Kidney (tissue), 14 donors: ENCODE measurements around the gene PHACTR1. TPM values are rescaled to one million over a fixed set of nuclear protein-coding genes. Genes with fewer than 3 reads are reported as not detected.

Source experiments
- DNase-seq, 5 donors: peaks; one replicate each; pipeline ENCODE4 v3.0.0-alpha.2; 2013 to 2020
- FAIRE-seq: peaks from 2 replicates; lab custom pipeline; 2012; peaks lifted over from hg19 to GRCh38; lab: Jason Lieb, UNC
- H3K27ac ChIP-seq, 2 donors: one replicate each; pipeline ENCODE4 v1.7.0; 2013; ENCODE audit warnings: low read depth in 2 of 2, low read length in 2 of 2, inconsistent platforms in 1 of 2
- H3K27me3 ChIP-seq: one replicate; pipeline ENCODE4 v1.7.1; 2013; ENCODE audit warnings: low read length, inconsistent platforms; ENCODE audit not compliant: control insufficient read depth, insufficient read depth
- H3K36me3 ChIP-seq, 3 donors: one replicate each; pipeline versions ENCODE4 v1.7.0 to v1.7.1; 2013; ENCODE audit warnings: low read length in 3 of 3, control low read depth in 1 of 3, inconsistent platforms in 1 of 3; ENCODE audit not compliant: insufficient read depth in 3 of 3, control insufficient read depth in 2 of 3
- H3K4me1 ChIP-seq, 3 donors: one replicate each; pipeline versions ENCODE4 v1.7.0 to v1.7.1; 2013; ENCODE audit warnings: low read length in 3 of 3, inconsistent platforms in 1 of 3, low read depth in 1 of 3; ENCODE audit not compliant: control insufficient read depth in 2 of 3, insufficient read depth in 2 of 3
- H3K4me3 ChIP-seq, 3 donors: one replicate each; pipeline versions ENCODE4 v1.7.0 to v1.8.1; 2013; ENCODE audit warnings: low read length in 3 of 3, control low read depth in 1 of 3, inconsistent platforms in 1 of 3
- H3K9ac ChIP-seq, 3 donors: one replicate each; pipeline versions ENCODE4 v1.7.0 to v1.7.1; 2013; ENCODE audit warnings: low read length in 3 of 3, control low read depth in 1 of 3, inconsistent platforms in 1 of 3
- H3K9me3 ChIP-seq, 3 donors: one replicate each; pipeline versions ENCODE4 v1.7.0 to v1.7.1; 2013; ENCODE audit warnings: low read length in 3 of 3, control low read depth in 1 of 3, inconsistent platforms in 1 of 3; ENCODE audit not compliant: control insufficient read depth in 2 of 3, insufficient read depth in 1 of 3
- intact Hi-C: fragments of 100-400 bp; cut with DNase I; formaldehyde crosslinking; loops from one replicate; pipeline ENCODE4 v1.11.1; 2022
- polyA plus RNA-seq: library from polyadenylated mRNA; stranded (reverse); fragments of 350-450 nt; fragmentation: Illumina TruSeq; extraction: RNeasy Lipid Tissue Mini Kit (QIAGEN cat#74804); gene quantifications from one replicate; pipeline ENCODE4 v1.2.3, GENCODE V29; 2014; ENCODE audit warnings: low read depth, low replicate concordance; ENCODE audit not compliant: insufficient read depth
- total RNA-seq: library from RNA; stranded (reverse); fragmentation: NEBNext Ultra II Directional; extraction: Animal tissue kit (Norgen Biotek cat#: 25700); gene quantifications from one replicate; pipeline ENCODE4 v1.2.1, GENCODE V29; 2021
- TF ChIP-seq, protein P1 (sequence below): IDR thresholded peaks from 3 replicates; pipeline ENCODE4 v1.5.1; 2012; ENCODE audit warnings: mild to moderate bottlenecking, moderate library complexity, borderline replicate concordance; ENCODE audit not compliant: insufficient read depth; ENCODE audit errors: extremely low read depth
- donor health status: control.
- donor health status: control.
- donor health status: control.
- donor health status: control.
- donor health status: control.
- donor health status: DM: yes; HTN: yes; CAD: no.
- donor health status: Normal renal cell carcinoma (clear cell type).

PHACTR1 gene
- total and polyA plus RNA-seq, 2 donors from 2014 or later = 3.3 to 33.6 TPM

DNA sequence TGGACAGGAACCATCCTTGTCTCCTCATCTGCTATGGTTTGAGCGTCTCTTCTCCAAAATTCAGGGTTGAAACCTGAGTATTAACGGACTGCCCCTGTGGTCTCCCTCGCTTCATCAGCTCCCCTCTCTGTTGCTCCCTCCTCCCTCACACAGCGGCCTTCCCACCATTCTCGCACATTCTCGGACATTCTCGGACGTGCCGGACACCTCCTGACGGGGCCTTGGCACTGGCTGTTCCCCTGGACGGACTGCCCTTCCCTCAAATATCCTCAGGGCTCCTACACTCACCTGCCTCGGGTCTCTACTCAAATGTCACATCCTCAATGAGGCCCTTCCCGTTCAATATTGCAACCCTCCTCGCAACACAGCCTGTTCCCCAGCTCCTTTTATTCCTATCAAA lies 496.0 kb downstream of the PHACTR1 start:
- TF ChIP-seq, protein P1, sequence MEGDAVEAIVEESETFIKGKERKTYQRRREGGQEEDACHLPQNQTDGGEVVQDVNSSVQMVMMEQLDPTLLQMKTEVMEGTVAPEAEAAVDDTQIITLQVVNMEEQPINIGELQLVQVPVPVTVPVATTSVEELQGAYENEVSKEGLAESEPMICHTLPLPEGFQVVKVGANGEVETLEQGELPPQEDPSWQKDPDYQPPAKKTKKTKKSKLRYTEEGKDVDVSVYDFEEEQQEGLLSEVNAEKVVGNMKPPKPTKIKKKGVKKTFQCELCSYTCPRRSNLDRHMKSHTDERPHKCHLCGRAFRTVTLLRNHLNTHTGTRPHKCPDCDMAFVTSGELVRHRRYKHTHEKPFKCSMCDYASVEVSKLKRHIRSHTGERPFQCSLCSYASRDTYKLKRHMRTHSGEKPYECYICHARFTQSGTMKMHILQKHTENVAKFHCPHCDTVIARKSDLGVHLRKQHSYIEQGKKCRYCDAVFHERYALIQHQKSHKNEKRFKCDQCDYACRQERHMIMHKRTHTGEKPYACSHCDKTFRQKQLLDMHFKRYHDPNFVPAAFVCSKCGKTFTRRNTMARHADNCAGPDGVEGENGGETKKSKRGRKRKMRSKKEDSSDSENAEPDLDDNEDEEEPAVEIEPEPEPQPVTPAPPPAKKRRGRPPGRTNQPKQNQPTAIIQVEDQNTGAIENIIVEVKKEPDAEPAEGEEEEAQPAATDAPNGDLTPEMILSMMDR = no peak
- DNase-seq (no peak), FAIRE-seq (no peak)
- intact Hi-C loops = no loop called here
- Histone ChIP-seq H3K9ac (no peak overlapping the region), H3K4me1 (no peaks in the 10 kb centered on the region), H3K36me3 (no peaks in the 10 kb centered on the region), H3K4me3 (no peak overlapping the region), H3K27me3 (no peaks in the 10 kb centered on the region), H3K27ac (no peak overlapping the region), H3K9me3 (no peaks in the 10 kb centered on the region)

DNA sequence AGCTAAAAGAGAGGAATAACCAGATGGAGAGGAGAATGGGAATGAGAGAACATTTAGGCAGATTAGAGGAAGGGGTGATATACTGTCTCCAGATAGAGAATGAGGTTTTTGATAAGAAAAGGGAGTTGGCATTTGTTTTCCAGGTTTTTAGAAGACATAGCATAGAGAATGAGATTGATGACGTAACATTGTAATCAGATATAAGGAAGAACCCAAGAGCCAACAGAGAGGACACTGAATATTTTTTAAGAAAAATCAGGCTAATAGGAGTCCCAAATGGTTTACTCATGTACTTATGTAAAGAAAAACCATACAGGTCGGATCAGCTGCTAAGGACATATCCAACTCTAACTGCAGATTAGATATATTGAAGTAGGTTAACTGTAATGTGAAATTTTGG lies 498.8 kb downstream of the PHACTR1 start:
- H3K27me3 ChIP-seq = no peaks in the 10 kb centered on the region
- TF ChIP-seq, protein P1 = no peak
- H3K4me3 ChIP-seq = no peak overlapping the region
- no peaks in the 10 kb centered on the region for H3K4me1 ChIP-seq
- intact Hi-C loops = no loop called here
- H3K9me3 ChIP-seq = no peaks in the 10 kb centered on the region
- no peak for DNase-seq
- H3K36me3 ChIP-seq = no peaks in the 10 kb centered on the region
- H3K9ac ChIP-seq = no peak overlapping the region
- no peak for FAIRE-seq
- H3K27ac ChIP-seq = no peak overlapping the region

DNA sequence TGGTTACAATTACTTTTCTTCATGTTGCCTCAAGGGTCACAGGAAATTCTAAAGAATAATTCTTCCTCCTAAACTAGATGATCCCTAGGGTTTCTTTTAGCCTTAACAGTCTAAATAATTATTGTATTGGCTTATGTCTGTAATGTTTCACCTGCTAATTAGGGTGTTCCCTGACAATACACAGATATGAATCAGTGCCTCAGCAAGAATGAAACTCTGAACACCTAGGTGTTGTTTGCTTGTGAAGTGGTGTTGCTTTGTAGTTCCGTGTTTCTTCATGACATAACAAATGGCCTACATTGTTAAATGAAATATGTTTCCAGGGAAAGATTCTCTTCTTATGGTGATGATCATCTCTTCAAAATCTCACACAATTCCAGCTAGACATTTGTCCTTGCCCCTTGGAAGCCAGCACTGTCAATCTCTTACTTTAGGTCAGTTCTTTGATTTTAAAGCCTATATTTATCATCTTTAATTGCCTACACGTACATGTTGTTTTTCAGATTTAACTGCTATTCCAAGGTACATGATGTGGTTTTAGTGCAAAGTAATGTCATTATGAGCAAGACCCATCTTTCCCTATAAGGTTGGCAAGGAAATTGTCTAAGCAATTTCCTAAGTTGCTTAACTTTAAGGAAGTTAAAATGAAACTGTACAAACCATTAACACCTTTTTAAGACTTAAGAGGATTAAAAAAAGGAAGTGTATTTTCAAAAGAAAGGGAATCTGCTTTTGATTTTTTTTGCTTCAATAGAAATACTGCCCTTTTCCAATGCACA lies 499.9 kb downstream of the PHACTR1 start:
- no peaks in the 10 kb centered on the region for H3K27me3 ChIP-seq
- no peaks in the 10 kb centered on the region for H3K4me1 ChIP-seq
- no peaks in the 10 kb centered on the region for H3K36me3 ChIP-seq
- H3K4me3 ChIP-seq = no peak overlapping the region
- intact Hi-C loops = no loop called here
- FAIRE-seq (no peak), DNase-seq (no peak)
- TF ChIP-seq, protein P1 = no peak
- no peak overlapping the region for H3K9ac ChIP-seq
- H3K9me3 ChIP-seq = no peaks in the 10 kb centered on the region
- H3K27ac ChIP-seq = no peak overlapping the region
